Measurements from ENCODE around the gene C2orf78.

Gene C2orf78

DNA sequence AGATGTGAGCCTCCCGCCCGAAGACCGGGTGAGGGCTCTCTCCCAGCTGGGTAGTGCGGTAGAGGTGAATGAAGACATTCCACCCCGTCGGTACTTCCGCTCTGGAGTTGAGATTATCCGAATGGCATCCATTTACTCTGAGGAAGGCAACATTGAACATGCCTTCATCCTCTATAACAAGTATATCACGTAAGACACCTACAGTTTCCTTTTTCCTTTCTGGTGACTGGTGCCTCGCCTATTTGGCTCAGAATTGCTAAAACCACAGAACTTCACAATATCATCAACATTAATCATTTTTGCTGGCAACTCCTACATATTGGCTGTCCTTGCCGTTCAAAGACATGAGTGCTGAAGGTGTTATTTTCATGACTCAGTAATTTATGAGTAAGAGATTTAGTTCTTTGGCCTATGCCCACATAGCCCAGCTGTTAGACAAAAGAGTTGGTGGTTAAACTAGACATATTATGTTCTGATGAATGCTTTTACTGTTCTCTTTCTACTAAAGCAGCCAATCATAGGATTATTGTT is 47.0 kb downstream of the C2orf78 start:
- Histone ChIP-seq H3K9me3 (ENCODE audit: insufficient read depth, low read length) (no peaks in the 10 kb centered on the region), H4K20me1 (ENCODE audit: insufficient read depth, low read length) (no peaks in the 10 kb centered on the region), H3K4me3 (ENCODE audit: low read length) (no peak overlapping the region), H2AFZ (ENCODE audit: low read depth, low read length) (no peak overlapping the region), H3K9ac (ENCODE audit: low read length) (no peak overlapping the region), H3K36me3 (replicated peaks; ENCODE audit: low read depth, low read length) (peaks cover 29% of the 10 kb centered on the region), H3K79me2 (ENCODE audit: low read length) (peaks cover 24% of the 10 kb centered on the region), H3K27ac (ENCODE audit: low read length) (no peak overlapping the region), H3K27me3 (ENCODE audit: low read depth, low read length) (no peaks in the 10 kb centered on the region), H3K4me1 (ENCODE audit: low read length) (peaks cover 30% of the 10 kb centered on the region), H3K4me2 (ENCODE audit: low read length) (no peak overlapping the region)
- TF ChIP-seq, protein P1, sequence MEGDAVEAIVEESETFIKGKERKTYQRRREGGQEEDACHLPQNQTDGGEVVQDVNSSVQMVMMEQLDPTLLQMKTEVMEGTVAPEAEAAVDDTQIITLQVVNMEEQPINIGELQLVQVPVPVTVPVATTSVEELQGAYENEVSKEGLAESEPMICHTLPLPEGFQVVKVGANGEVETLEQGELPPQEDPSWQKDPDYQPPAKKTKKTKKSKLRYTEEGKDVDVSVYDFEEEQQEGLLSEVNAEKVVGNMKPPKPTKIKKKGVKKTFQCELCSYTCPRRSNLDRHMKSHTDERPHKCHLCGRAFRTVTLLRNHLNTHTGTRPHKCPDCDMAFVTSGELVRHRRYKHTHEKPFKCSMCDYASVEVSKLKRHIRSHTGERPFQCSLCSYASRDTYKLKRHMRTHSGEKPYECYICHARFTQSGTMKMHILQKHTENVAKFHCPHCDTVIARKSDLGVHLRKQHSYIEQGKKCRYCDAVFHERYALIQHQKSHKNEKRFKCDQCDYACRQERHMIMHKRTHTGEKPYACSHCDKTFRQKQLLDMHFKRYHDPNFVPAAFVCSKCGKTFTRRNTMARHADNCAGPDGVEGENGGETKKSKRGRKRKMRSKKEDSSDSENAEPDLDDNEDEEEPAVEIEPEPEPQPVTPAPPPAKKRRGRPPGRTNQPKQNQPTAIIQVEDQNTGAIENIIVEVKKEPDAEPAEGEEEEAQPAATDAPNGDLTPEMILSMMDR (IDR thresholded peaks at IDR 0.05; ENCODE audit: low read depth, low read length), result no peak
- no peak for TF ChIP-seq EZH2phosphoT487 (IDR thresholded peaks at IDR 0.05; ENCODE audit: low read depth)

DNA sequence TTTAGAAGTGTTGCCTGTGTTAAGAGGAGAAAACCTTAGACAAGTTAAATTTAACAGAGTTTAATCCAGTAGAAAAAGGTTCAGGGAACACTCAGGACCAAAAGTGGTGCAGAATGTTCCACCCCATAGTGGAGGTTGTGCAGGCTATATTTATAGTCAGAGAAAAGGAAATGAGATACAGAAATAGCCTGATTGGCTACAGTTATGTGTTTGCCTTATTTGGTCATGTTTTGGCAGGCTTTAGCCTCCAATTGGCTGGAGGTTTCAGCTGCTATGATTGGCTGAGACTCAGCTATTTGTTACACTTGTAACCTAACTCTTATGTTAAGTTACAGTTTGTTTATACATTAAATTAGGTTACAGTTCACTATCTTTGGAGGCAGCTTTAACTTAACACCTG is 48.9 kb downstream of the C2orf78 start:
- no peak for TF ChIP-seq EZH2phosphoT487 (IDR thresholded peaks at IDR 0.05; ENCODE audit: low read depth)
- TF ChIP-seq, protein P1 (IDR thresholded peaks at IDR 0.05; ENCODE audit: low read depth, low read length), result no peak
- no peak overlapping the region for H3K9ac ChIP-seq (ENCODE audit: low read length)
- H3K4me2 ChIP-seq (ENCODE audit: low read length), result no peak overlapping the region
- no peaks in the 10 kb centered on the region for H4K20me1 ChIP-seq (ENCODE audit: insufficient read depth, low read length)
- peaks cover 19% of the 10 kb centered on the region for H3K4me1 ChIP-seq (ENCODE audit: low read length)
- no peak overlapping the region for H3K4me3 ChIP-seq (ENCODE audit: low read length)
- no peaks in the 10 kb centered on the region for H3K9me3 ChIP-seq (ENCODE audit: insufficient read depth, low read length)
- no peaks in the 10 kb centered on the region for H3K27me3 ChIP-seq (ENCODE audit: low read depth, low read length)
- H3K36me3 ChIP-seq (replicated peaks; ENCODE audit: low read depth, low read length), result peaks cover 33% of the 10 kb centered on the region
- peaks cover 24% of the 10 kb centered on the region for H3K79me2 ChIP-seq (ENCODE audit: low read length)
- H3K27ac ChIP-seq (ENCODE audit: low read length), result peak overlapping the region; percentile 18; the same call in 1 of the 2 replicates
- no peak overlapping the region for H2AFZ ChIP-seq (ENCODE audit: low read depth, low read length)

GRCh38 chr2:73836141-73836943 is 52.4 kb downstream of the C2orf78 start:
- H3K27me3 ChIP-seq (ENCODE audit: low read depth, low read length), result no peaks in the 10 kb centered on the region
- H3K4me1 ChIP-seq (ENCODE audit: low read length), result peaks cover 7% of the 10 kb centered on the region
- H3K4me2 ChIP-seq (ENCODE audit: low read length), result no peak overlapping the region
- H3K79me2 ChIP-seq (ENCODE audit: low read length), result no peaks in the 10 kb centered on the region
- peaks cover 33% of the 10 kb centered on the region for H3K36me3 ChIP-seq (replicated peaks; ENCODE audit: low read depth, low read length)
- TF ChIP-seq, protein P1 (IDR thresholded peaks at IDR 0.05; ENCODE audit: low read depth, low read length), result no peak
- TF ChIP-seq EZH2phosphoT487 (IDR thresholded peaks at IDR 0.05; ENCODE audit: low read depth), result no peak
- H3K27ac ChIP-seq (ENCODE audit: low read length), result no peak overlapping the region
- H3K9ac ChIP-seq (ENCODE audit: low read length), result no peak overlapping the region
- no peak overlapping the region for H2AFZ ChIP-seq (ENCODE audit: low read depth, low read length)
- no peaks in the 10 kb centered on the region for H3K9me3 ChIP-seq (ENCODE audit: insufficient read depth, low read length)
- no peak overlapping the region for H3K4me3 ChIP-seq (ENCODE audit: low read length)
- no peaks in the 10 kb centered on the region for H4K20me1 ChIP-seq (ENCODE audit: insufficient read depth, low read length)

DNA sequence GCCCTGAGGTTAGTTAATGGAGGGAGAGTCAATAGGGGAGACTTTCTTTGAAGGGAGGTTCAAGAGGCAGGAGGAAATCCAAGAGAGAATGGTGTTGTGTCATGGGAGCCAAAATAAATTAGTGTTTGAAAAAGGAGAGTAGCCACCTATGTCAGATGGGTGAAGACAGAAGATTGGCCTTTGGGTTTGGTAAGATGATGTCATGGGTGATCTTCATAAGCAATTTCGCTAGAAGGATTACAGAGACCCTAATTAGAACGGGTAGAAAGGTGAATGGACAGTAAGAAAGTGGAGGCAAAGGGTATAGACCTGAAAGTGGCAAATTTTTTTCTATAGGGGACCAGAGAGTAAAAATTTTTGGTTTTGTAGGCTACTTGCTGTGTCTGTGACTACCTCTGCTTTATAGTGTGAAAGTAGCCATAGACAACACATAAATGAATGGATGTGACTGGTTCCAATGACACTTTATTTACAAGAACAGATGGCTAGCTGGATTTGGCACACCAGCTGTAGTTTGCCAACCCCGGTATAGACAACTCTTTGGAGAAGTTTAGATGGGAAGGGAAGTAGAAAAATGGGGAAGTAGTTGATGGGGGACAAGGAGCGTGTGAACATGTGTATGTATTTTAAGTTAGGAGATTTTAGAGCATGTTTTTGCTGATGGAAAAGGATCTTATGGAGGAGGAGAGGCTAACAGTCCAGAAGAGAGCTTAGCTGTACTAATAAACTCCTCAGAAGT is 54.0 kb downstream of the C2orf78 start:
- peaks cover 21% of the 10 kb centered on the region for H3K36me3 ChIP-seq (replicated peaks; ENCODE audit: low read depth, low read length)

More for the DNA sequence above, 54.0 kb downstream of the C2orf78 start:
- Histone ChIP-seq H3K79me2 (ENCODE audit: low read length) (no peaks in the 10 kb centered on the region), H4K20me1 (ENCODE audit: insufficient read depth, low read length) (no peaks in the 10 kb centered on the region), H3K4me2 (ENCODE audit: low read length) (no peak overlapping the region), H3K9me3 (ENCODE audit: insufficient read depth, low read length) (no peaks in the 10 kb centered on the region), H3K4me3 (ENCODE audit: low read length) (no peak overlapping the region), H2AFZ (ENCODE audit: low read depth, low read length) (no peak overlapping the region), H3K9ac (ENCODE audit: low read length) (no peak overlapping the region), H3K4me1 (ENCODE audit: low read length) (peaks cover under 1% of the 10 kb centered on the region), H3K27me3 (ENCODE audit: low read depth, low read length) (no peaks in the 10 kb centered on the region), H3K27ac (ENCODE audit: low read length) (no peak overlapping the region)
- TF ChIP-seq, protein P1 (IDR thresholded peaks at IDR 0.05; ENCODE audit: low read depth, low read length), result no peak
- no peak for TF ChIP-seq EZH2phosphoT487 (IDR thresholded peaks at IDR 0.05; ENCODE audit: low read depth)

All from OCI-LY3 (cell line).